HEK293 (cell line): ENCODE measurements around the gene WDR4.
"Not testable (repeated sequence)": the region's sequence is repeated elsewhere in the genome, so short reads cannot be mapped to it uniquely, and the experiment has no call there.

Experiments used
- CTCF ChIA-PET: fragments of 350-600 bp; formaldehyde crosslinking; extraction: SDS; loops from one replicate; lab custom pipeline; 2021; ENCODE audit warnings: antibody characterized with exemption; lab: Yijun Ruan, JAX
- POLR2A ChIA-PET: fragments of 300-600 bp; formaldehyde crosslinking; extraction: SDS; loops from one replicate; lab custom pipeline; 2020; ENCODE audit warnings: antibody characterized with exemption, inconsistent platforms; lab: Yijun Ruan, JAX
- H3K27ac ChIP-seq: fragments of 200-500 bp; sonication (Bioruptor generic); 2 replicates; pipeline ENCODE4 v1.5.1; 2014; ENCODE audit warnings: low read depth, low read length, control low read depth, inconsistent platforms; ENCODE audit errors: extremely low read depth
- H3K36me3 ChIP-seq, 2 experiments: fragments of 200-500 bp in 1 of 2; sonication (Bioruptor generic) in 1 of 2; 1 replicate in 1 of 2; 2 replicates in 1 of 2; pipeline ENCODE4 v1.5.1; 2014 to 2017; ENCODE audit warnings: inconsistent platforms in 2 of 2, low read length in 2 of 2; ENCODE audit not compliant: control insufficient read depth in 2 of 2, insufficient read depth in 1 of 2
- H3K4me1 ChIP-seq: fragments of 200-500 bp; sonication (Bioruptor generic); 2 replicates; pipeline ENCODE4 v1.5.1; 2014; ENCODE audit warnings: mild to moderate bottlenecking, low read length, inconsistent platforms; ENCODE audit not compliant: control insufficient read depth, insufficient read depth
- H3K4me3 ChIP-seq: 2 replicates; pipeline ENCODE4 v1.5.1; 2011; ENCODE audit warnings: low read depth, mild to moderate bottlenecking, control low read depth, low read length, moderate library complexity
- H3K9me3 ChIP-seq: fragments of 200-500 bp; sonication (Bioruptor generic); 2 replicates; pipeline ENCODE4 v1.5.1; 2014; ENCODE audit warnings: low read depth, low read length, inconsistent platforms; ENCODE audit not compliant: control insufficient read depth, insufficient read depth
- GLIS1 ChIP-seq: fragments of 450-650 bp; formaldehyde crosslinking; IDR thresholded peaks from 2 replicates; pipeline ENCODE4 v1.5.1; 2016; ENCODE audit warnings: missing biosample characterization, missing genetic modification characterization
- PRDM1 ChIP-seq: fragments of 450-650 bp; formaldehyde crosslinking; IDR thresholded peaks from 2 replicates; pipeline ENCODE4; 2016; ENCODE audit warnings: missing biosample characterization, missing genetic modification characterization
- SP2 ChIP-seq: fragments of 450-650 bp; formaldehyde crosslinking; IDR thresholded peaks from 2 replicates; pipeline ENCODE4 v1.5.1; 2016; ENCODE audit warnings: missing biosample characterization, missing genetic modification characterization
- TRIM28 ChIP-seq: IDR thresholded peaks from 2 replicates; pipeline ENCODE4 v1.6.1; 2011; ENCODE audit warnings: low read length, control low read depth, borderline replicate concordance
- ZBTB1 ChIP-seq: fragments of 450-650 bp; formaldehyde crosslinking; IDR thresholded peaks from 2 replicates; pipeline ENCODE4 v1.5.1; 2016; ENCODE audit warnings: missing biosample characterization, missing genetic modification characterization
- ZFP3 ChIP-seq: fragments of 450-650 bp; formaldehyde crosslinking; IDR thresholded peaks from 2 replicates; pipeline ENCODE4 v1.5.1; 2016; ENCODE audit warnings: low read depth, missing biosample characterization, missing genetic modification characterization
- ZNF184 ChIP-seq: fragments of 450-650 bp; IDR thresholded peaks from 2 replicates; pipeline ENCODE4 v1.5.1; 2018; ENCODE audit warnings: missing biosample characterization, mild to moderate bottlenecking, missing genetic modification characterization
- ZNF2 ChIP-seq: fragments of 450-650 bp; formaldehyde crosslinking; IDR thresholded peaks from 2 replicates; pipeline ENCODE4 v1.5.1; 2016; ENCODE audit warnings: missing biosample characterization, missing genetic modification characterization
- ZNF202 ChIP-seq: fragments of 450-650 bp; formaldehyde crosslinking; IDR thresholded peaks from 2 replicates; pipeline ENCODE4 v1.5.1; 2016; ENCODE audit warnings: missing biosample characterization, missing genetic modification characterization, borderline replicate concordance
- ZNF239 ChIP-seq: fragments of 450-650 bp; formaldehyde crosslinking; IDR thresholded peaks from 2 replicates; pipeline ENCODE4 v1.5.1; 2016; ENCODE audit warnings: missing biosample characterization, missing genetic modification characterization
- ZNF366 ChIP-seq: fragments of 450-650 bp; formaldehyde crosslinking; conservative IDR thresholded peaks from 2 replicates; pipeline ENCODE4 v1.5.1; 2016; ENCODE audit warnings: missing biosample characterization, missing genetic modification characterization
- ZNF37A ChIP-seq: fragments of 450-650 bp; IDR thresholded peaks from 2 replicates; pipeline ENCODE4 v1.5.1; 2018; ENCODE audit warnings: missing biosample characterization, missing genetic modification characterization
- ZNF473 ChIP-seq: fragments of 450-650 bp; formaldehyde crosslinking; IDR thresholded peaks from 2 replicates; pipeline ENCODE4 v1.5.1; 2017; ENCODE audit warnings: missing biosample characterization, missing genetic modification characterization
- ZNF48 ChIP-seq: fragments of 450-650 bp; formaldehyde crosslinking; IDR thresholded peaks from 2 replicates; pipeline ENCODE4 v1.5.1; 2016; ENCODE audit warnings: missing biosample characterization, missing genetic modification characterization
- ZNF530 ChIP-seq: fragments of 450-650 bp; formaldehyde crosslinking; IDR thresholded peaks from 2 replicates; pipeline ENCODE4 v1.5.1; 2016; ENCODE audit warnings: low read depth, missing biosample characterization, missing genetic modification characterization
- ZNF549 ChIP-seq: fragments of 450-650 bp; IDR thresholded peaks from 2 replicates; pipeline ENCODE4 v1.5.1; 2018; ENCODE audit warnings: missing biosample characterization, missing genetic modification characterization, mild to moderate bottlenecking, inconsistent platforms, moderate library complexity
- ZNF596 ChIP-seq: fragments of 450-650 bp; IDR thresholded peaks from 2 replicates; pipeline ENCODE4 v1.5.0; 2018; ENCODE audit warnings: missing biosample characterization, mild to moderate bottlenecking, missing genetic modification characterization, moderate library complexity
- ZNF600 ChIP-seq: fragments of 450-650 bp; formaldehyde crosslinking; IDR thresholded peaks from 2 replicates; pipeline ENCODE4 v1.5.1; 2016; ENCODE audit warnings: missing biosample characterization, missing genetic modification characterization
- ZSCAN30 ChIP-seq: fragments of 450-650 bp; IDR thresholded peaks from 2 replicates; pipeline ENCODE4 v1.5.1; 2018; ENCODE audit warnings: missing biosample characterization, mild to moderate bottlenecking, missing genetic modification characterization, moderate library complexity
- TF ChIP-seq, protein P1 (sequence below): IDR thresholded peaks from 2 replicates; pipeline ENCODE4 v1.6.1; 2011; ENCODE audit warnings: mild to moderate bottlenecking, low read depth, low read length, borderline replicate concordance
- TF ChIP-seq, protein P2 (sequence below): fragments of 450-650 bp; formaldehyde crosslinking; IDR thresholded peaks from 2 replicates; pipeline ENCODE4 v1.5.1; 2016; ENCODE audit warnings: missing biosample characterization, missing genetic modification characterization
- TF ChIP-seq, protein P3 (sequence below): fragments of 450-650 bp; formaldehyde crosslinking; IDR thresholded peaks from 2 replicates; pipeline ENCODE4 v1.5.1; 2016; ENCODE audit warnings: missing biosample characterization, missing genetic modification characterization
- TF ChIP-seq, protein P4 (sequence below): fragments of 450-650 bp; formaldehyde crosslinking; IDR thresholded peaks from 2 replicates; pipeline ENCODE4 v1.5.1; 2017; ENCODE audit warnings: missing biosample characterization, missing genetic modification characterization

Gene WDR4

DNA sequence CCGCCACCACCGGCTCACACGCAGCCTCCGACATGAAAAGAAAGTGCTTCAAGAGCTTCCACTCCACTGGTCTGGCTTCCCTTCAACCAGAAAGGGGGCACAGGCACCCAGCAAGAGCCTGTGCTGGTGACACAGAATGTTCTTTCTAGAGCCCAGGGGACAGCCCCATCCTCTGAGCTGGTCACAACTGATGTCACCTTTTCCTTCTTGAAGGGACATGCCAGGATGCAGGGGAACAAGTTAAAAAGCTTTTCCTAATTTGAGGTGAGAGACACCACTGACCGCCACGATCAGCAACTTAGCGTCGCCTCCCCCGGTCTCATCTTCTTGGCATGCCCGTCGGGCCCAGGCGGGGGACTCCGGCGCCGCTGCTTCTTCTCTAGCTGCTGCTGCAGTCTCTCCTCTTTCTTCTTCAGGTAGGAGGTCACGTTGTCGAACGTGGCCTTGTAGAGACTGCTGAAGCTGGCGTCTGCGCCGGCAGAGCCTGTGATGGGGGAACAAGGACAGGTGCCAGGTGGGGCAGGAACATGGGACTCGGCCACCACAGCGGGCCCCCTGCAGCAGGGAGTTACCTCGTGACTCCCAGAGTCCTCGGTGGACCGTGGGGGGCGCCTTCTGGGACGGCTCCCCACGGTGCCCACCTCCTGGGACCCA, 29.5 kb downstream of the WDR4 start (continued):
- no peak for TF ChIP-seq ZNF48
- TF ChIP-seq ZNF366 (tag by site-specific recombination) = no peak
- TF ChIP-seq GLIS1 (tag by site-specific recombination) = peak; percentile 50
- no peak for TF ChIP-seq ZNF530 (tag by site-specific recombination)
- TF ChIP-seq, protein P1, sequence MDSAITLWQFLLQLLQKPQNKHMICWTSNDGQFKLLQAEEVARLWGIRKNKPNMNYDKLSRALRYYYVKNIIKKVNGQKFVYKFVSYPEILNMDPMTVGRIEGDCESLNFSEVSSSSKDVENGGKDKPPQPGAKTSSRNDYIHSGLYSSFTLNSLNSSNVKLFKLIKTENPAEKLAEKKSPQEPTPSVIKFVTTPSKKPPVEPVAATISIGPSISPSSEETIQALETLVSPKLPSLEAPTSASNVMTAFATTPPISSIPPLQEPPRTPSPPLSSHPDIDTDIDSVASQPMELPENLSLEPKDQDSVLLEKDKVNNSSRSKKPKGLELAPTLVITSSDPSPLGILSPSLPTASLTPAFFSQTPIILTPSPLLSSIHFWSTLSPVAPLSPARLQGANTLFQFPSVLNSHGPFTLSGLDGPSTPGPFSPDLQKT = no peak
- TF ChIP-seq, protein P2, sequence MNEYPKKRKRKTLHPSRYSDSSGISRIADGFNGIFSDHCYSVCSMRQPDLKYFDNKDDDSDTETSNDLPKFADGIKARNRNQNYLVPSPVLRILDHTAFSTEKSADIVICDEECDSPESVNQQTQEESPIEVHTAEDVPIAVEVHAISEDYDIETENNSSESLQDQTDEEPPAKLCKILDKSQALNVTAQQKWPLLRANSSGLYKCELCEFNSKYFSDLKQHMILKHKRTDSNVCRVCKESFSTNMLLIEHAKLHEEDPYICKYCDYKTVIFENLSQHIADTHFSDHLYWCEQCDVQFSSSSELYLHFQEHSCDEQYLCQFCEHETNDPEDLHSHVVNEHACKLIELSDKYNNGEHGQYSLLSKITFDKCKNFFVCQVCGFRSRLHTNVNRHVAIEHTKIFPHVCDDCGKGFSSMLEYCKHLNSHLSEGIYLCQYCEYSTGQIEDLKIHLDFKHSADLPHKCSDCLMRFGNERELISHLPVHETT = no peak

DNA sequence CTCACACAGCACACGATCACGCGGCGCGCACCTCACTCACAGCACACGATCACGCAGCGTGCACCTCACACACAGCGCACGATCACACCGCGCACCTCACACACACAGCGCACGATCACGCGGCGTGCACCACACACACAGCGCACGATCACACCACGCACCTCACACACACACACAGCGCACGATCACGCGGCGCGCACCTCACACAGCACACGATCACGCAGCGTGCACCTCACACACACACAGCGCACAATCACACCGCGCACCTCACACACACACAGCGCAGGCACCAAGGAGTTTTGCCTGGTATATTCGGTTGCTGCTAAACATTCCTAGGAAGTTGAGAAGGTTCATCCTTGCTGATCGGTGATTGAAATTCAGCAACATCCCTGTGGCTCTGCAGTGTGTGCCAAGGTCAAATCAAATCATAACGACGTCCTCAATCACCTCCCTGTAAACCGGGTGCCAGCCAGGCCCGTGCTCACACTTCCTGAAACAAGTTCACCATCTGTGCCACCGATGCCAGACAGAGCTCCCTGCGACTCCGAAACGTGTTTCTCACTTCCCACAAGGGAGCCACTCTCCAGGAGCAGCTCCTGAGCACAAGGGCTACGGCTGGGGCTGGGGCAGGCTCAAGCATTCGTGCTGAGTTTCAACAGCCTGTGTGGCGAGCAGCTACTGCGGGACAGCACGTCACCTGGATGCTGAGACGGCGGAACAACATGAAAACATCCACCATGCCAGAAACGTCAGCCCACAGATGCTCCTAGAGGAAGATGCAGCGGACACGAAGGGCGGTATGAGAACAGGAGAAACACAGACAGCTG, 30.2 kb downstream of the WDR4 start:
- Histone ChIP-seq H3K9me3 (no peaks in the 10 kb centered on the region), H3K4me3 (no peak overlapping the region)
- TF ChIP-seq ZNF596 (no peak), ZNF473 (tag by site-specific recombination) (no peak), ZNF549 (no peak), PRDM1 (no peak), ZFP3 (tag by site-specific recombination) (no peak), ZNF600 (tag by site-specific recombination) (peak; percentile 73), ZBTB1 (tag by site-specific recombination) (no peak)
- TF ChIP-seq, protein P3, sequence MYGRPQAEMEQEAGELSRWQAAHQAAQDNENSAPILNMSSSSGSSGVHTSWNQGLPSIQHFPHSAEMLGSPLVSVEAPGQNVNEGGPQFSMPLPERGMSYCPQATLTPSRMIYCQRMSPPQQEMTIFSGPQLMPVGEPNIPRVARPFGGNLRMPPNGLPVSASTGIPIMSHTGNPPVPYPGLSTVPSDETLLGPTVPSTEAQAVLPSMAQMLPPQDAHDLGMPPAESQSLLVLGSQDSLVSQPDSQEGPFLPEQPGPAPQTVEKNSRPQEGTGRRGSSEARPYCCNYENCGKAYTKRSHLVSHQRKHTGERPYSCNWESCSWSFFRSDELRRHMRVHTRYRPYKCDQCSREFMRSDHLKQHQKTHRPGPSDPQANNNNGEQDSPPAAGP (tag by site-specific recombination) = no peak
- TF ChIP-seq, all 188 proteins: peak for 1
- no peak overlapping the region for H3K27ac ChIP-seq
- peaks cover 15 to 94% of the 10 kb centered on the region in 2 experiments for H3K36me3 ChIP-seq
- ChIA-PET POLR2A (no interaction called here), CTCF (interaction anchor here (0.7 to 1.1 kb wide), 4 partner anchors 15 to 1197 kb away, joined by 3 to 4 read pairs (median 4); no protein-coding TSS in a partner anchor)
- no peaks in the 10 kb centered on the region for H3K4me1 ChIP-seq

DNA sequence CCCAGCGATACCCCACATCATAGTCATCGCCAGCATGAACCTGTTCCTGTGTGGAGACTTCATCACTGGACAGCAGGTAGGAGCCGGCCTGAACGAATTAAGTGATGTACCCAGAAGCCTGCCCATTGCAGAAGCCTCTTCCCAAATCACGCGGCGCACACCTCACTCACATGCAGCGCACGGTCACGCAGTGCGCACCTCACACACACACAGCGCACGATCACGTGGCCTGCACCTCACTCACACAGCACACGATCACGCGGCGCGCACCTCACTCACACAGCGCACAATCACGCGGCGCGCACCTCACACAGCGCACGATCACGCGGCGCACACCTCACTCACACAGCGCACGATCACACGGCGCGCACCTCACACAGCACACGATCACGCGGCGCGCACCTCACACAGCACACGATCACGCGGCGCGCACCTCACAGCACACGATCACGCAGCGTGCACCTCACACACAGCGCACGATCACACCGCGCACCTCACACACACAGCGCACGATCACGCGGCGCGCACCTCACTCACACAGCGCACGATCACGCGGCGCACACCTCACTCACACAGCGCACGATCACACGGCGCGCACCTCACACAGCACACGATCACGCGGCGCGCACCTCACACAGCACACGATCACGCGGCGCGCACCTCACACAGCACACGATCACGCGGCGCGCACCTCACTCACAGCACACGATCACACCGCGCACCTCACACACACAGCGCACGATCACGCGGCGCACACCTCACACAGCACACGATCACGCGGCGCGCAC, 31.0 kb downstream of the WDR4 start:
- H3K4me1 ChIP-seq, H3K4me3 ChIP-seq, POLR2A ChIA-PET, CTCF ChIA-PET, H3K27ac ChIP-seq, H3K9me3 ChIP-seq: not testable (repeated sequence)
- peaks cover 23 to 90% of the 10 kb centered on the region in 2 experiments for H3K36me3 ChIP-seq

DNA sequence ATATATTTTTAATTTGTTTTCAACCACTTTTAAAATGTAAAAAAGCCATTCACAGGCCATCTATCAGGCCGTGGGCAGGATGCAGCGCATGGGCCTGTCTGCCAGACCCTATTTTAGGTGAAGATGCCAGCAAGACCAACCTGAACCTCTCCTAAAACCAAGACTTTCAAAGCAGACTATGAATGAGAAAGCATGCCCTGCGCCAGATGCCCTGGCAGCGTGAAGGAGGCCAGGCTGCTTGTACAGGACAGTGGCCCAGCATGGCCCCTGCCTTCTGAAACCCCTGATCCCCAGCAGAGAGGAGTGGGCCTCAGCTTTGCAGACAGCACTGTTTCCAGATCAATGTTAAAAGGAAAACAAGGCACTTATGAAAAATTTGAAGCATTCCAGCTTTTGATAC, 31.6 kb downstream of the WDR4 start:
- Histone ChIP-seq H3K36me3 (peaks cover 29 to 89% of the 10 kb centered on the region in 2 experiments), H3K4me3 (no peak overlapping the region), H3K4me1 (no peaks in the 10 kb centered on the region), H3K27ac (no peak overlapping the region), H3K9me3 (no peaks in the 10 kb centered on the region)
- POLR2A ChIA-PET = no interaction called here
- CTCF ChIA-PET = no interaction called here
- TF ChIP-seq ZNF184 = no peak
- no peak for TF ChIP-seq ZSCAN30 (tag by site-specific recombination)
- no peak for TF ChIP-seq ZNF473 (tag by site-specific recombination)
- TF ChIP-seq ZNF239 (tag by site-specific recombination) = no peak
- TF ChIP-seq ZNF202 (tag by site-specific recombination) = no peak
- no peak for TF ChIP-seq ZNF37A (tag by site-specific recombination)
- TF ChIP-seq, protein P4, sequence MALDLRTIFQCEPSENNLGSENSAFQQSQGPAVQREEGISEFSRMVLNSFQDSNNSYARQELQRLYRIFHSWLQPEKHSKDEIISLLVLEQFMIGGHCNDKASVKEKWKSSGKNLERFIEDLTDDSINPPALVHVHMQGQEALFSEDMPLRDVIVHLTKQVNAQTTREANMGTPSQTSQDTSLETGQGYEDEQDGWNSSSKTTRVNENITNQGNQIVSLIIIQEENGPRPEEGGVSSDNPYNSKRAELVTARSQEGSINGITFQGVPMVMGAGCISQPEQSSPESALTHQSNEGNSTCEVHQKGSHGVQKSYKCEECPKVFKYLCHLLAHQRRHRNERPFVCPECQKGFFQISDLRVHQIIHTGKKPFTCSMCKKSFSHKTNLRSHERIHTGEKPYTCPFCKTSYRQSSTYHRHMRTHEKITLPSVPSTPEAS = no peak
- TF ChIP-seq TRIM28 = no peak
- no peak for TF ChIP-seq ZNF2
- no peak for TF ChIP-seq ZNF600 (tag by site-specific recombination)
- no peak for TF ChIP-seq SP2 (tag by site-specific recombination)
